Endothelial cell of umbilical vein (primary cell): Measurements from ENCODE around the gene SGSM1. TPM values are rescaled to one million over a fixed set of nuclear protein-coding genes. Genes with fewer than 3 reads are reported as not detected.

Experiments
- BruUV-seq: library from RNA; stranded (reverse); fragments of 400-500 nt; replicated peaks from 2 replicates; lab custom pipeline; 2021; lab: Mats Ljungman, UMichigan
- CTCF ChIA-PET: fragments of 300-600, 350-600 bp; sonication (Branson Sonifier 250); formaldehyde crosslinking; loops from one replicate; lab custom pipeline; 2021; ENCODE audit warnings: antibody characterized with exemption, inconsistent platforms; lab: Charles Lee
- POLR2A ChIA-PET: fragments of 300-600, 350-600 bp; sonication (Branson Sonifier 250); formaldehyde crosslinking; loops from one replicate; lab custom pipeline; 2021; ENCODE audit warnings: antibody characterized with exemption, inconsistent platforms; lab: Charles Lee
- DNase-seq: peaks from one replicate; pipeline ENCODE4 v3.0.0-alpha.2; 2011; ENCODE audit warnings: low read depth, low spot score
- FAIRE-seq: peaks from 2 replicates; lab custom pipeline; 2011; peaks lifted over from hg19 to GRCh38; lab: Jason Lieb, UNC
- H2AFZ ChIP-seq: 2 replicates; pipeline ENCODE4 v1.6.0; 2012; ENCODE audit warnings: low read depth, low read length, control low read depth, inconsistent platforms
- H3K27ac ChIP-seq: 2 replicates; pipeline ENCODE4 v1.5.1; 2011; ENCODE audit warnings: low read depth, mild to moderate bottlenecking, control low read depth, low read length, moderate library complexity; ENCODE audit not compliant: insufficient read depth
- H3K27me3 ChIP-seq, 2 experiments: 2 replicates each; pipeline versions ENCODE4 v1.6.0 to v1.6.1; 2011; ENCODE audit warnings: low read length in 2 of 2, mixed read lengths in 1 of 2; ENCODE audit not compliant: control insufficient read depth in 2 of 2, insufficient read depth in 2 of 2
- H3K36me3 ChIP-seq, 2 experiments: 2 replicates in 1 of 2; 3 replicates in 1 of 2; pipeline ENCODE4 v1.5.1; 2011; ENCODE audit warnings: low read length in 2 of 2, mild to moderate bottlenecking in 1 of 2, moderate library complexity in 1 of 2; ENCODE audit not compliant: control insufficient read depth in 2 of 2, insufficient read depth in 2 of 2; ENCODE audit errors: extremely low read depth in 1 of 2
- H3K4me1 ChIP-seq: 3 replicates; pipeline ENCODE4 v1.5.1; 2011; ENCODE audit warnings: mild to moderate bottlenecking, low read length; ENCODE audit not compliant: control insufficient read depth, insufficient read depth; ENCODE audit errors: extremely low read depth
- H3K4me2 ChIP-seq: 2 replicates; pipeline ENCODE4 v1.6.1; 2011; ENCODE audit warnings: low read length, control low read depth, mixed read lengths; ENCODE audit not compliant: insufficient read depth
- H3K4me3 ChIP-seq, 3 experiments: fragments of 200-600 bp in 1 of 3; sonication (generic), shearing (Covaris generic) in 1 of 3; replicated peaks in 1 of 3; 2 replicates each; pipeline ENCODE4 v1.5.1; 2011 to 2016; ENCODE audit warnings: control low read depth in 3 of 3, low read length in 3 of 3, mild to moderate bottlenecking in 2 of 3, inconsistent platforms in 1 of 3, low read depth in 1 of 3, moderate library complexity in 1 of 3; ENCODE audit not compliant: insufficient read depth in 1 of 3
- H3K79me2 ChIP-seq: 2 replicates; pipeline ENCODE4 v1.6.0; 2012; ENCODE audit warnings: low read length, inconsistent platforms; ENCODE audit not compliant: control insufficient read depth, insufficient read depth
- H3K9ac ChIP-seq: replicated peaks from 2 replicates; pipeline ENCODE3; 2011; ENCODE audit warnings: low read length, control low read depth; ENCODE audit not compliant: insufficient read depth; ENCODE audit errors: extremely low read depth
- H3K9me1 ChIP-seq: replicated peaks from 3 replicates; pipeline ENCODE4 v1.6.0; 2011; ENCODE audit warnings: mild to moderate bottlenecking, low read length; ENCODE audit not compliant: control insufficient read depth, insufficient read depth; ENCODE audit errors: extremely low read depth
- H3K9me3 ChIP-seq: replicated peaks from 2 replicates; pipeline ENCODE4 v1.5.1; 2012; ENCODE audit warnings: low read length, inconsistent platforms; ENCODE audit not compliant: control insufficient read depth, insufficient read depth
- H4K20me1 ChIP-seq: replicated peaks from 2 replicates; pipeline ENCODE3; 2011; ENCODE audit warnings: mild to moderate bottlenecking, low read length; ENCODE audit not compliant: control insufficient read depth, insufficient read depth; ENCODE audit errors: extremely low read depth
- EZH2 ChIP-seq: IDR thresholded peaks from 2 replicates; pipeline ENCODE4 v1.6.1; 2012; ENCODE audit warnings: borderline replicate concordance, low read depth, mild to moderate bottlenecking, moderate library complexity, low read length, inconsistent platforms; ENCODE audit not compliant: severe bottlenecking
- FOS ChIP-seq: IDR thresholded peaks from 2 replicates; pipeline ENCODE4 v1.6.1; 2011; ENCODE audit warnings: mild to moderate bottlenecking, low read length, moderate library complexity, borderline replicate concordance; ENCODE audit not compliant: insufficient read depth
- GATA2 ChIP-seq: IDR thresholded peaks from 2 replicates; pipeline ENCODE4 v1.7.0; 2011; ENCODE audit warnings: low read depth, mild to moderate bottlenecking, moderate library complexity, mixed read lengths, low read length; ENCODE audit not compliant: insufficient read length, insufficient read depth
- JUN ChIP-seq: IDR thresholded peaks from 2 replicates; pipeline ENCODE4 v1.6.1; 2011; ENCODE audit warnings: borderline replicate concordance, low read depth; ENCODE audit not compliant: insufficient read length, insufficient read depth
- MYC ChIP-seq: IDR thresholded peaks from one replicate; pipeline ENCODE4 v1.6.1; 2011; ENCODE audit warnings: mild to moderate bottlenecking, low read depth, low read length
- POLR2A ChIP-seq: IDR thresholded peaks from 2 replicates; pipeline ENCODE4 v1.6.1; 2012; ENCODE audit warnings: low read depth, mild to moderate bottlenecking, control low read depth, low read length
- POLR2AphosphoS5 ChIP-seq: IDR thresholded peaks from 2 replicates; pipeline ENCODE4 v1.6.1; 2012; ENCODE audit warnings: low read depth, mild to moderate bottlenecking, control low read depth, low read length, moderate library complexity; ENCODE audit not compliant: insufficient read depth
- dilution Hi-C: fragments of 300-500 bp; cut with MboI; formaldehyde crosslinking; loops from one replicate; pipeline ENCODE4 v1.15.0; 2019; ENCODE audit warnings: low sequenced_read_pairs; ENCODE audit not compliant: extremely low pct_ligation_motif_present
- intact Hi-C: fragments of 100-400 bp; cut with micrococcal nuclease; formaldehyde crosslinking; loops from one replicate; pipeline ENCODE4 v1.10.0; 2022
- polyA plus RNA-seq, 4 experiments: library from polyadenylated mRNA; depleted of rRNA in 3 of 4; stranded (reverse) in 3 of 4; unstranded in 1 of 4; fragments of >200 nt; gene quantifications; 2 replicates each; pipeline versions ENCODE4 v1.2.1 to v1.2.3, GENCODE V29; 2011 to 2012; ENCODE audit warnings: missing spikeins in 1 of 4
- total RNA-seq: library from RNA; stranded (reverse); gene quantifications from 2 replicates; pipeline ENCODE4 v1.2.3, GENCODE V29; 2021
- TF ChIP-seq, protein P1 (sequence below), 2 donors: IDR thresholded peaks; 1 replicate in 1 of 2; 2 replicates in 1 of 2; pipeline ENCODE4 v1.5.1; 2011; ENCODE audit warnings: low read length in 2 of 2, mild to moderate bottlenecking in 2 of 2, moderate library complexity in 2 of 2, control low read depth in 1 of 2, inconsistent platforms in 1 of 2, low read depth in 1 of 2; ENCODE audit not compliant: insufficient read depth in 1 of 2; ENCODE audit errors: extremely low read depth in 1 of 2
- TF ChIP-seq, protein P2 (sequence below): IDR thresholded peaks from 2 replicates; pipeline ENCODE4 v1.6.1; 2011; ENCODE audit not compliant: insufficient read depth, insufficient read length

Gene SGSM1
- total and polyA plus RNA-seq, 2 donors (not counting 3 experiments of a cell fraction or from before 2014, with no cell fraction given) = 0.10 to 1.1 TPM

DNA sequence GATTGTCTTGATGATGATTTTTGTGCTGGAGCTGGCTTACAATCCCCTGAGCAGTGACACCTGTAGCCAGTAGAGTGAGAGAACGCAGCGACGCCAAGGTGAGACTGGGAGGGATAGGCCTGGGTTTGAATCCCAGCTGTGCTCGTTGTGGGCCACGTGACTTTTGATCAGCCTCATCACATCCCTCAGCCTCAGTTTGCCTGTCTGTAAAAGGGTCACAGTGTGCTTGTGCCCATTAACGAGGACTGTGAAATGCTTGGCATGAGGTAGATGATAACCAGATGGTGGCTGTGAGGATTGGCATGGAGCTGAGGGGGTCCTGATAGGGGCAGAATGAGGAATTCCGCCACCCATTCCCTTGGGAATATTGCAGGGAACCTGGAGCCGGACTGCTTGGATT, 156.1 kb downstream of the SGSM1 start:
- Histone ChIP-seq H3K27ac (no peak overlapping the region), H3K4me2 (no peak overlapping the region), H3K27me3 (no peaks in the 10 kb centered on the region), H3K36me3 (no peaks in the 10 kb centered on the region), H3K4me3 (no peak overlapping the region), H3K9me1 (peaks cover 3% of the 10 kb centered on the region), H4K20me1 (no peaks in the 10 kb centered on the region), H3K9ac (no peak overlapping the region), H3K79me2 (peaks cover 51% of the 10 kb centered on the region), H2AFZ (no peak overlapping the region), H3K4me1 (peaks cover 17% of the 10 kb centered on the region), H3K9me3 (no peaks in the 10 kb centered on the region)
- no TSS peak for BruUV-seq
- CTCF ChIA-PET = interaction anchor here (1.1 to 1.3 kb wide), 2 partner anchors 85 to 87 kb away, joined by 3 read pairs; no protein-coding TSS in a partner anchor
- FAIRE-seq = peak; percentile 63
- DNase-seq = no peak
- intact Hi-C loops (no loop called here), dilution Hi-C loops (no loop called here)
- POLR2A ChIA-PET = no interaction called here
- no peak for TF ChIP-seq JUN
- TF ChIP-seq POLR2A = no peak
- no peak for TF ChIP-seq EZH2
- TF ChIP-seq POLR2AphosphoS5 = no peak
- no peak for TF ChIP-seq MYC
- TF ChIP-seq, protein P1, sequence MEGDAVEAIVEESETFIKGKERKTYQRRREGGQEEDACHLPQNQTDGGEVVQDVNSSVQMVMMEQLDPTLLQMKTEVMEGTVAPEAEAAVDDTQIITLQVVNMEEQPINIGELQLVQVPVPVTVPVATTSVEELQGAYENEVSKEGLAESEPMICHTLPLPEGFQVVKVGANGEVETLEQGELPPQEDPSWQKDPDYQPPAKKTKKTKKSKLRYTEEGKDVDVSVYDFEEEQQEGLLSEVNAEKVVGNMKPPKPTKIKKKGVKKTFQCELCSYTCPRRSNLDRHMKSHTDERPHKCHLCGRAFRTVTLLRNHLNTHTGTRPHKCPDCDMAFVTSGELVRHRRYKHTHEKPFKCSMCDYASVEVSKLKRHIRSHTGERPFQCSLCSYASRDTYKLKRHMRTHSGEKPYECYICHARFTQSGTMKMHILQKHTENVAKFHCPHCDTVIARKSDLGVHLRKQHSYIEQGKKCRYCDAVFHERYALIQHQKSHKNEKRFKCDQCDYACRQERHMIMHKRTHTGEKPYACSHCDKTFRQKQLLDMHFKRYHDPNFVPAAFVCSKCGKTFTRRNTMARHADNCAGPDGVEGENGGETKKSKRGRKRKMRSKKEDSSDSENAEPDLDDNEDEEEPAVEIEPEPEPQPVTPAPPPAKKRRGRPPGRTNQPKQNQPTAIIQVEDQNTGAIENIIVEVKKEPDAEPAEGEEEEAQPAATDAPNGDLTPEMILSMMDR (IDR thresholded peaks at IDR 0.05; ENCODE audit: extremely low read depth in 1 of 2, insufficient read depth in 1 of 2, low read depth in 1 of 2, low read length in 2 of 2) = no peak
- TF ChIP-seq GATA2 = no peak
- TF ChIP-seq, protein P2, sequence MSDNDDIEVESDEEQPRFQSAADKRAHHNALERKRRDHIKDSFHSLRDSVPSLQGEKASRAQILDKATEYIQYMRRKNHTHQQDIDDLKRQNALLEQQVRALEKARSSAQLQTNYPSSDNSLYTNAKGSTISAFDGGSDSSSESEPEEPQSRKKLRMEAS = no peak
- no peak for TF ChIP-seq FOS
